Stimulated activated naive CD4-positive, alpha-beta T cell treated with Interleukin-2 at 50 U/mL for 16 hours (primary cell): Measurements from ENCODE around the gene CCDC196.
"Not testable (repeated sequence)": the region's sequence is repeated elsewhere in the genome, so short reads cannot be mapped to it uniquely, and the experiment has no call there.

Experiments used
- DNase-seq: peaks from one replicate; lab custom pipeline; 2025; lab: John Stamatoyannopoulos, UW

CCDC196 gene

GRCh38 chr14:66495218-66496098, 9.3 kb downstream of the CCDC196 start:
- DNase-seq, result peak; percentile 10

DNA sequence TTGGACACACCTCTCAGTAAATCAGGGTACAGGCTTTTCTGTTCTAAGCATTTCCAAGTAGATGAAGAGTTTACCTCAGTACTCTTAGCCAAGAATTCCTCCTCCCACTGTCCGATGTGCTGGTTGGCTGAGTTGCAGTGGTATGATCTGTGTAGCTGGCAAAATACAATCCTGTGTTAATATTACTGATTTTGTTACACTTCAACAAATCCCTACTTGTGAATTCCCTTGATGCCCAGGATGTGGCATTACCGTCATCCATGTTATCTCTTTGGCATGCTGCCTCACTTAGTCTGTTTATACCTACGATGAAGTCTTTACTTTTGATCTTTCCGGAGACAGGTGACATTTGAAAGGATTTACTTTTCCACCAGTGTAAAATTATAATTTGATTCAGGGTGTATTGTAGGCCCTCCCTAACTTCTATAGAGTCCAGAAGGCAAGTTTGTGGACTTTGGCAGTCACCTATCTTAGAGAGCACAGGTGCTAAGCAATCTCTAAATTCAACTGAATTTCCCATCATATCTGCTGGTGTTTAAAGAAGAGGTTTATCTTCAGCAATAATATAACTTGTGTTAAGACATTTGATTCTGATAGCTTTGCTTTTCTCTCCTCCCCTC, 10.1 kb downstream of the CCDC196 start:
- DNase-seq, result no peak

DNA sequence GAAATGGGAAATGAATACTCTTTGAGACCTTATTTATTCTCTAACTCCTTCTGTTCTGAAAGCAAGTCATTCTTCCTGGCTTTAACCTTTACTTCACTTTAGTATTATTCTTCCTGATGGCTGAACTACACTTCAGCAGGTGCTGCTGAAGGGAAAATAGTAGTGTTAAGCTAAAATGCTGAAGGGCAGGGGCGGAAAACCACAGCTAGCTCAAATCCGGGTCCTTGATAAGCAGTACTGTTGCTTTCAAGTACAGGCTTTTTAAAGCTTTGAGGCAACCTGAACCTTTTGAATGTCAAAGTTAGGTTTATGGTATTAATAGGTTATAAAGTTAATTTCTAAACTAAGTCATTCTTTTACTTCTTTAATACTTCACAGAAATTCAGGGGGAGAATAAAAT, 10.7 kb downstream of the CCDC196 start:
- DNase-seq, result no peak

DNA sequence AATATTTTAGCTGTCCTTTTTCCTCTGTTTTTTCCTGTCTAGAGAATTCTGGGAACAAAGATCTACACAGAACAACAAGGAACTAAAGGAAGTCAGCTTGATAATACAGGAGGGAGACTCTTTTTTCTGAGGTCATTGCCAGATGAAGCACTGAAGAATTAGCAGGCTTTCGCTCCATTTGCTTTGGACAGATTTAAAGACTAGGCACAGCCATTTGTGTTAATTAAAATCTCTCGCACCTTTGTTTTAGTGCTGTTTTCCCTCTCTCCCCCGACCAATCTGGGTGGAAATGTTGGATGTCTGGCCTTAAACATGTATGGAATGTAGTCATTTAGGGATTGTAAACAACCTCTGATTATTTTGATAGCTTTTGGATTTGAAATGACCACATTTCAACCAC, 12.1 kb downstream of the CCDC196 start:
- no peak for DNase-seq

- DNase-seq, result no peak
These were observed 15.4 kb downstream of the CCDC196 start for GRCh38 chr14:66501592-66501991.

GRCh38 chr14:66502836-66503235, 16.7 kb downstream of the CCDC196 start:
- DNase-seq, result not testable (repeated sequence)

DNA sequence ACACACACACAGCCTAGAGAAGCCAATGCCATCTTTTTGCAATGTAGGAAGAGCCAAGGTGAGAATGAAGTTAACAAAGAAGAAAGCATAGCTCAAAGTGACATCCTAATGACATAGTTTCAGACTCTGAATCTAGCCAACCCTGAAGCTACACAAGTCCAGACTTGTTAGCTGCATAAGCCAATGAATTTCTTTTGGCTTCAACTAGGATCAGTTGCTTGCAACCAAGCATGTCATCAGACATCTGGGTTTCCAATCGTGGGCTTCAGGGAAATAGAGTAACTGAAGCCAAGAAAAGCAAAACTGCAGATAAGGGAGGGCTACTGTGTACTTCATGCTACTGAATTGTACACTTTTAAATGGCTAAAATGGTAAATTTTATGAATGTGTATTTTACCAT, 17.4 kb downstream of the CCDC196 start:
- no peak for DNase-seq

DNA sequence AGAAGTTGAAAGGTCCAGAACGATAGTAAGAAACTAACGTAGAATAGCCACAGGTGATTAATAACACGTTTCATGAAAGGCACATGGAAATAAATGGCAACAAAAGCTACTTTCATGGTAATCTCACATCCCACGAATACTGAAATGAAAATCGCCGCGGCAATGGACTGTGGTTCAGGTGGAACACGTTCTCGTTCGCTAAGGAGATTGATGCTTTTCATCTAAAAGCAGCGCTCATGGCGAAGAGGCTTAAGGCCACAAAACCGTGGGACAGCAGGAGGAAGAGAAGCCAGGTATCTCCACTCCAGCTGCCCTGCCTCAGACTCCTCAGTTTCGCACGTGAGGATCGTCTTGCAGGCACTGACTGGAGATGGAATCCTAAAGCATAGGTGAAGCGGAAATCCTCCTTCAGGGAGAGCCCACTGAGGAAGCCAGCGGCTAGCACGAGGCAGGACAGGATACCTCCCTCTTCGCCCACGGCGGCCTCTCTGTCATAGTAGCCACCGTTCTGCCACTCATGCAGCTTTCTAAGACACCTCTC, 21.1 kb downstream of the CCDC196 start:
- peak; percentile 41 for DNase-seq

DNA sequence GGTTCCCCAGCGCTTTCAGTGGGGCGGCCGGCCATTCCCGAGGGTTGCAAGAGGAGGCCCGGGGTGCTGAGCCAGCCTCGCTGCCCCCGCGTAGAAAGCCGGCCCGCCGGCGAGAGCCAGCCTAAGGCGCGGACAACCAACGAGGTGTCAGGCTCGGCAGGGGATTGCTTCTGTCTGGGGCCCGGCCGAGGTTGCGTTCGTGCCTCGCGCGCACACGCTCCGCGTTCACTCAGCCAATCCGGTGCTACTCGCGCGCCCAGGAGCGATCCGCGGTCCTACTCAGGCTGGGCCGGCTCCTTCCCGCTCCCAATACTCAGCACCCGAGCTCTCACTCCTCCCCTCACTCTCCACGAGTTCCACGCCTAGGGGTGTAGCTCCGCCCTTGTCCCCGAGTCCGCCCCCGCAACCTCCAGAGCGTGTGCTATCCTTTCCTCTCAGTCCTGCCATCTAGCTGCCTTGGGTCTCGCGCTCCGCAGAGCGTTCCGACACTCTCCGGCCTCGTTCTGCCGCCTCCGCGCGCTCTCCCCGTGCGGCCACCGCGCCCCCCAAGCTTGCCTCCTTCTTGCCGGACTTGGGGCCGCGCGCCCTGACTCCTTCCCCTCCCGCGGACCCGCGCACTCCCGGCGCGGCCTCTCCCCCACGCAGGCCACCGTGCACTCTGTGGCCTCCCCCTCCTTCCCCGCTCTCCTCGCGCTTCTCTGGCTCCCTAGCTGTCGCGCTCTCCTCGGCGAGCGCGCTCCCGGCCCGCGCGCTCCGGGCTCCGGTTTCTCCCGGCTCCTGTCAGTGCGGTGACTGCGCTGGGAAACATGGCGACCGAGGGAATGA, 21.8 kb downstream of the CCDC196 start, which contains the start of gene GPHN:
Gene GPHN, plus strand, starts transcription at position 426 of the 825 bp plus-strand sequence.
- peak; percentile 92 for DNase-seq

GRCh38 chr14:66508547-66508845, 22.3 kb downstream of the CCDC196 start:
- DNase-seq, result no peak

GRCh38 chr14:66508846-66509621, 22.9 kb downstream of the CCDC196 start:
- DNase-seq, result peak; percentile 54

- no peak for DNase-seq
These were observed 23.7 kb downstream of the CCDC196 start for GRCh38 chr14:66509874-66510273.

DNA sequence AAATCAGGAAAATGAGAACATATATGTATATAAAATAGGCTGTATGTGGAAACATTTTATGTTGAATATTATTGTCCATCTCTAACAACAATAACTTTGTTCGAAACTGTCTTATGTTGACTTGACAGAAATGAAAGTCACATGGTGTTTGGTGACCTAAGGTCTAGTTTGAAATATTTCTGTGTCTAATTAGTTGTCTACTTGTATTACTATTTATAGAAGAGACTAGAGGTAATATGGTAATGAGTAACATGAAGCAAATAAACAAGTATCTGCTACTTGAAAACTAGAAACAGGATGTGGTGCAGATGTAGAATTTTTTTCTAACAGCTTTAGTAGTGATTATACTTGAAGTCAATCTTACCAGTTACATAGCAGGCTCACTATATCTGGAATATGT, 25.7 kb downstream of the CCDC196 start:
- no peak for DNase-seq

DNA sequence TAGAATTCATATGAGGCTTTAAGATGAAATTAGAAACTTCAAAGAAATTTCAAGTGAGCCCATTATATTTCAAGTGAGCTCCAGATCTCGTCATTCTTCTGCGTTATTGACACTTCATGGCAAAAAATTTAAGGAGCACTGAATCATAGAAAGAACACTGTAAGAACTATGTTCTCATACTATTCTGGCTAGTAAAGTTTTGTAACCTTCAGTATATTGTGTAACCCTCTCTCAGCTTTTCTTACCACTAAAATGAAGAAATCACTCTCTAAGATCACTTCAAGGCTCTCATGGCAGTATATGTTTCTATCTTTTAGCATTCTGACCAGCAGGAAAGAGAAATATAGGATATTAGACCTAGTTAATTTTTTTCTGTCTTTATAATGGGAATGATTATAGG, 28.0 kb downstream of the CCDC196 start:
- no peak for DNase-seq

GRCh38 chr14:66530526-66530925, 44.4 kb downstream of the CCDC196 start:
- no peak for DNase-seq

- no peak for DNase-seq
These were observed 52.9 kb downstream of the CCDC196 start for GRCh38 chr14:66539034-66539433.

DNA sequence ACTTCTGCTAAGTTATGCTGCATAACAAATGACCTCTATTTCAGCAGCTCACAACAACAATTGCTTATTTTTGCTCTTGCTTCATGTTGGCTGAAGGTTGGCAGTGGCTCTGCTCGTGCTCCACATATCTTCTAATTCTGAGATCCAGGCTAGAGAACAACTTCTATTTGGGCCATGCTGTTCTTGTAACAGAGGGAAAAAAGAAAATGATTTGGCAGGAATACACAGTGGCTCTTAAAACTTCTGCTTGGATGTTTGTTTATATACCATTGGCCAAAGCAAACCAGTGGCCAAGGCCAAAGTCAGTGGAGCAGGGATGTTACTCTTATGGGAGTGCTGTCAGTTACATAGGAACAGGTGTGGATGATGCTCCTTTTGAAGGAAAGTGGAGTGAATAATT, 53.9 kb downstream of the CCDC196 start:
- no peak for DNase-seq

DNA sequence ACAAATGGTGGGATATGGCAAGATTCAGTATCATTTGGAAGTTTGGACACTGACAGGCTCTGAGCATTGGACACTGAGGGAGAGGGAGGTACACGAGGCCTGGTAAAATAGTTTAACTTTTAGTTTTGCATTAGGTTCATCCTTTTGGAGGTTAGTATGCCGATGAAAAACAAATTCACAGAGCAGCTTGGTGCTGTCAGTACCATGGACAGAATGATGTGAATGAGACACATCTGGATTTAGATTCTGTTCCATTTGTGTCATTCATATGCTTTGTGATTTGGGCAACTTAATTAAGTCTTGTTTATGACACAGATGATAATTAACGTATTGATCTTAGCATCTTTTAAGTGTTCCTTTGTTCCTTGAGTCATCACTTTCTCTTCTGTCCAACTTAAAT, 55.5 kb downstream of the CCDC196 start:
- DNase-seq, result no peak

DNA sequence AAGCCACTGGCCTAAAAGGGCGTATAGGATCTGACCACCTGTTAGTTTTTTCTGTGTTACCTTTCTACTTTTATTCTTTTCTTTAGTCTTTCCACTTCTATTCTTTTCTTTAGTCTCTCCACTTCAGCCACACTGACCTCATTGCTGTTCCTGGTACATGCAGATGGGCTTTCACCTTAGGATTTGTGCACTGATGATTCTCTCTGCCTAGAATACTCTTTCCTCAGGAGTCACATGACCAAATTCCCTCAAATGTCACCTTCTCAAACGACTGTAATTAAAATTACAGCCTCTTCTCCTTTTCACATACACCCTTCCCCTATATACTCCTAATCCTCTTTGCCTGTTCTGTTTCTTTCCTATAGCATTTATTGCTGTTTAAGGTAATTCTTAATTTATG, 57.8 kb downstream of the CCDC196 start:
- no peak for DNase-seq

DNA sequence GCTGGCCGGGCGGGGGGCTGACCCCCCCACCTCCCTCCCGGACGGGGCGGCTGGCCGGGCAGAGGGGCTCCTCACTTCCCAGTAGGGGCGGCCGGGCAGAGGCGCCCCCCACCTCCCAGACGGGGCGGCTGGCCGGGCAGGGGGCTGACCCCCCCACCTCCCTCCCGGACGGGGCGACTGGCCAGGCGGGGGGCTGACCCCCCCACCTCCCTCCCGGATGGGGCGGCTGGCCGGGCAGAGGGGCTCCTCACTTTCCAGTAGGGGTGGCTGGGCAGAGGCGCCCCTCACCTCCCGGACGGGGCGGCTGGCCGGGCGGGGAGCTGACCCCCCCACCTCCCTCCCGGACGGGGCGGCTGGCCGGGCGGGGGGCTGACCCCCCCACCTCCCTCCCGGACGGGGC, 59.0 kb downstream of the CCDC196 start:
- DNase-seq, result not testable (repeated sequence)

- DNase-seq, result not testable (repeated sequence)
These were observed 59.6 kb downstream of the CCDC196 start for GRCh38 chr14:66545751-66546150.
